Inflammatory macrophage treated with lipopolysaccharide for 1 hour (primary cell): ENCODE data around the gene GAL3ST2.
"Not testable (repeated sequence)": the region's sequence is repeated elsewhere in the genome, so short reads cannot be mapped to it uniquely, and the experiment has no call there.

Experiments used
- DNase-seq, 2 donors: peaks; one replicate each; pipeline ENCODE4 v3.0.0-alpha.2; 2020 to 2022

The GAL3ST2 gene

GRCh38 chr2:241820625-241821384 lies 44.2 kb downstream of the GAL3ST2 start:
- no peak for DNase-seq

- DNase-seq, result no peak
These were observed 45.0 kb downstream of the GAL3ST2 start for GRCh38 chr2:241821460-241822263.

- no peak for DNase-seq
These were observed 45.6 kb downstream of the GAL3ST2 start for GRCh38 chr2:241822264-241822623.

- not testable (repeated sequence) for DNase-seq
These were observed 47.2 kb downstream of the GAL3ST2 start for GRCh38 chr2:241823531-241824437.

GRCh38 chr2:241827394-241827793 lies 50.8 kb downstream of the GAL3ST2 start:
- no peak for DNase-seq

- DNase-seq, result no peak
These were observed 56.6 kb downstream of the GAL3ST2 start for GRCh38 chr2:241833101-241833663.

GRCh38 chr2:241833756-241834526 lies 57.3 kb downstream of the GAL3ST2 start:
- not testable (repeated sequence) for DNase-seq

- DNase-seq, result no peak
These were observed 58.0 kb downstream of the GAL3ST2 start for GRCh38 chr2:241834527-241835210.

GRCh38 chr2:241835611-241836010 lies 59.0 kb downstream of the GAL3ST2 start:
- DNase-seq, result no peak

- DNase-seq, result no peak
These were observed 59.7 kb downstream of the GAL3ST2 start for GRCh38 chr2:241836292-241836691.

GRCh38 chr2:241837197-241837965 lies 60.8 kb downstream of the GAL3ST2 start:
- no peak for DNase-seq

- no peak for DNase-seq
These were observed 64.8 kb downstream of the GAL3ST2 start for GRCh38 chr2:241841181-241842066.

GRCh38 chr2:241842067-241842415 lies 65.4 kb downstream of the GAL3ST2 start:
- no peak for DNase-seq

- peak; percentile 72 to 77 for DNase-seq
These were observed 66.1 kb downstream of the GAL3ST2 start for GRCh38 chr2:241842620-241843211.

GRCh38 chr2:241843321-241844065 lies 66.9 kb downstream of the GAL3ST2 start:
- no peak for DNase-seq

GRCh38 chr2:241844066-241844728 lies 67.6 kb downstream of the GAL3ST2 start:
- peak; percentile 63 to 68 for DNase-seq

- DNase-seq, result no peak
These were observed 68.4 kb downstream of the GAL3ST2 start for GRCh38 chr2:241844831-241845578.
